GM23338 (cell line): ENCODE results near the gene PLXND1. TPM values are rescaled to one million over a fixed set of nuclear protein-coding genes. Genes with fewer than 3 reads are reported as not detected.

Experiments used
- ATAC-seq: fragments of 200-7000 bp; cut with Tn5 transposase; 3 replicates; pipeline ENCODE4 v1.9.1; 2020
- DNase-seq: peaks from one replicate; pipeline ENCODE4 v3.0.0-alpha.2; 2015; ENCODE audit warnings: low spot score
- H2AFZ ChIP-seq: fragments of 200-600 bp; sonication (generic); 2 replicates; pipeline ENCODE4 v1.8.0; 2016; ENCODE audit warnings: antibody characterized with exemption, mild to moderate bottlenecking, moderate library complexity
- H3F3A ChIP-seq: fragments of 200-600 bp; sonication (generic); replicated peaks from 2 replicates; pipeline ENCODE4 v1.8.0; 2017; ENCODE audit warnings: antibody characterized with exemption, mixed run types, low read depth
- H3K27ac ChIP-seq: fragments of 200-600 bp; sonication (generic); 2 replicates; pipeline ENCODE4 v1.6.1; 2016; ENCODE audit warnings: low read depth
- H3K27me3 ChIP-seq: fragments of 200-600 bp; sonication (generic); 2 replicates; pipeline ENCODE4 v1.8.0; 2016; ENCODE audit warnings: mild to moderate bottlenecking, mixed run types, moderate library complexity; ENCODE audit not compliant: insufficient read depth
- H3K36me3 ChIP-seq: fragments of 200-600 bp; sonication (generic); 2 replicates; pipeline ENCODE4 v1.8.0; 2016; ENCODE audit warnings: mild to moderate bottlenecking; ENCODE audit not compliant: insufficient read depth
- H3K4me1 ChIP-seq: fragments of 200-600 bp; sonication (generic); 2 replicates; pipeline ENCODE4 v1.8.0; 2016; ENCODE audit warnings: mild to moderate bottlenecking, moderate library complexity; ENCODE audit not compliant: insufficient read depth
- H3K4me2 ChIP-seq: fragments of 200-600 bp; sonication (generic); 2 replicates; pipeline ENCODE4 v1.7.1; 2017; ENCODE audit warnings: mixed run types
- H3K4me3 ChIP-seq: fragments of 200-600 bp; sonication (generic); 2 replicates; pipeline ENCODE4 v1.6.1; 2016; ENCODE audit warnings: mixed run types
- H3K79me2 ChIP-seq: fragments of 200-600 bp; sonication (generic); replicated peaks from 2 replicates; pipeline ENCODE4 v1.8.0; 2017; ENCODE audit warnings: mild to moderate bottlenecking; ENCODE audit not compliant: insufficient read depth
- H3K9me2 ChIP-seq: fragments of 200-600 bp; sonication (generic); 2 replicates; pipeline ENCODE4 v1.8.0; 2017; ENCODE audit not compliant: insufficient read depth
- H4K20me1 ChIP-seq: fragments of 200-600 bp; sonication (generic); replicated peaks from 2 replicates; pipeline ENCODE4 v1.8.0; 2017; ENCODE audit warnings: mild to moderate bottlenecking; ENCODE audit not compliant: insufficient read depth
- H3K27ac Mint-ChIP-seq: 2 replicates; pipeline ENCODE4 v1.8.0; 2020; ENCODE audit warnings: inconsistent platforms, mild to moderate bottlenecking, moderate library complexity, mixed read lengths
- H3K27me3 Mint-ChIP-seq: 3 replicates; pipeline ENCODE4 v1.8.0; 2022; ENCODE audit warnings: low read depth, mild to moderate bottlenecking, moderate library complexity, mixed read lengths, inconsistent platforms; ENCODE audit not compliant: insufficient read depth, poor library complexity
- H3K36me3 Mint-ChIP-seq: 3 replicates; pipeline ENCODE4 v1.8.0; 2021; ENCODE audit warnings: low read depth, mild to moderate bottlenecking, inconsistent platforms, moderate library complexity, mixed read lengths
- H3K4me1 Mint-ChIP-seq: 3 replicates; pipeline ENCODE4 v1.8.0; 2020; ENCODE audit warnings: mild to moderate bottlenecking, inconsistent platforms, mixed read lengths
- H3K4me3 Mint-ChIP-seq: 3 replicates; pipeline ENCODE4 v1.8.0; 2021; ENCODE audit warnings: moderate library complexity, mild to moderate bottlenecking, inconsistent platforms, mixed read lengths
- H3K9me3 Mint-ChIP-seq: 3 replicates; pipeline ENCODE4 v1.8.0; 2020; ENCODE audit warnings: moderate library complexity, mild to moderate bottlenecking, inconsistent platforms, mixed read lengths
- CREB1 ChIP-seq: fragments of 250-450 bp; sonication (Bioruptor Pico); IDR thresholded peaks from 2 replicates; pipeline ENCODE4 v1.5.0; 2020; ENCODE audit warnings: low read depth, mild to moderate bottlenecking, moderate library complexity
- EZH2 ChIP-seq: fragments of 200-600 bp; sonication (generic); IDR thresholded peaks from one replicate; pipeline ENCODE4 v1.8.0; 2017; ENCODE audit warnings: antibody characterized with exemption, mild to moderate bottlenecking, low read depth; ENCODE audit not compliant: unreplicated experiment
- polyA plus RNA-seq: library from polyadenylated mRNA; unstranded; fragments of >200 nt; fragmentation: Nextera tagmentation; extraction: Ambion mirVana; gene quantifications from 2 replicates; pipeline ENCODE4 v1.2.1, GENCODE V29; 2016
- total RNA-seq: library from RNA; depleted of rRNA; stranded (reverse); fragments of >200 nt; shearing (Covaris generic); gene quantifications from 2 replicates; pipeline ENCODE4 v1.2.3, GENCODE V29; 2014
- TF ChIP-seq, protein P1 (sequence below): IDR thresholded peaks from one replicate; pipeline ENCODE4 v1.6.1; 2018; ENCODE audit warnings: antibody characterized with exemption; ENCODE audit not compliant: unreplicated experiment
- TF ChIP-seq, protein P2 (sequence below): IDR thresholded peaks from 2 replicates; pipeline ENCODE4 v1.6.1; 2016; ENCODE audit warnings: antibody characterized with exemption

Gene PLXND1
- total and polyA plus RNA-seq, 2 experiments from 2014 or later: 13.3 to 60.4 TPM

DNA sequence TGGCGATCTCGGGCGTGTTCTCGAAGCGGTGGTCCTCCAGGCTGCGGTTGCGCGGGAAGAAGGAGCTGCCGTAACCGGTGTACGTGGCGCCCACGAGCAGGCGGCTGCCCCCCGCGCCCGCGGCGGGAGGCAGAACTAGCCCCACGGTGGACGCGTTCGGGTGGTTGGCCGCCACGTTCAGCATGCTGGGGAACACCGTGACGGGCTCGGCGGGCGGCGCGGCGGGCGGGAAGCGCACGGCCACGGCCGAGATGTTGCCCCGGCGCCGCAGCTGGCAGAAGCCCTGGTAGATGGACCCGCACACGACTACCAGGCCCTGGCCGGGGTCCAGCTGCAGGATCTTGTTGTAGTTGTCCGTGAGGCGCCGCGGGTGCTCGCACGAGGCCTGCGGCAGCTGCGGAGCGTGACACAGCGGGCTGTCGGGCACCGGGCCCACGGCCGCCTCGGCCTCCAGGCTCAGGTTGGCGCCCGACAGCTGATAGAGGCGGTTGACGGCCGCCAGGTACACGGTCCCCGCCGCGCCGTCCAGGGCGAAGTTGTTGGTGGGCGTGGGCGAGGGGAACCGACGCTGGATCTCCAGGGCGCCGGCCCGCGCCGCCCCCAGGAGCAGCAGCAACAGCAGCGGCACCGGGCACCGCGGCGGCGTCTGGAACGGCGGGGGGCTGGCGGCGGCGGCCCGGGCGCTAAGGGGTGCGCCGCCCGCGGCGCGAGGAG is 397 bp downstream of the PLXND1 start:
- Histone ChIP-seq H3K27ac (no peak overlapping the region), H3K27me3 (peaks cover 42% of the 10 kb centered on the region), H3F3A (peaks cover 14% of the 10 kb centered on the region), H3K4me1 (peaks cover 45% of the 10 kb centered on the region), H3K4me3 (peak overlapping the region; percentile 69), H3K4me2 (peak overlapping the region; percentile 86), H2AFZ (peak overlapping the region; percentile 56; the same call in 1 of the 2 replicates), H3K36me3 (no peaks in the 10 kb centered on the region), H4K20me1 (peaks cover 10% of the 10 kb centered on the region), H3K9me2 (no peaks in the 10 kb centered on the region), H3K79me2 (peaks cover 20% of the 10 kb centered on the region)
- DNase-seq (no peak), ATAC-seq (peak; percentile 1; the same call in 2 of the 3 replicates)
- no peaks in the 10 kb centered on the region for H3K9me3 Mint-ChIP-seq
- H3K27ac Mint-ChIP-seq: no peak overlapping the region
- no peaks in the 10 kb centered on the region for H3K36me3 Mint-ChIP-seq
- H3K27me3 Mint-ChIP-seq: peaks cover 40% of the 10 kb centered on the region
- peaks cover 57% of the 10 kb centered on the region for H3K4me1 Mint-ChIP-seq
- H3K4me3 Mint-ChIP-seq: peak overlapping the region; percentile 88
- TF ChIP-seq EZH2 (peak; percentile 41), CREB1 (CRISPR knock-in tag) (no peak)

DNA sequence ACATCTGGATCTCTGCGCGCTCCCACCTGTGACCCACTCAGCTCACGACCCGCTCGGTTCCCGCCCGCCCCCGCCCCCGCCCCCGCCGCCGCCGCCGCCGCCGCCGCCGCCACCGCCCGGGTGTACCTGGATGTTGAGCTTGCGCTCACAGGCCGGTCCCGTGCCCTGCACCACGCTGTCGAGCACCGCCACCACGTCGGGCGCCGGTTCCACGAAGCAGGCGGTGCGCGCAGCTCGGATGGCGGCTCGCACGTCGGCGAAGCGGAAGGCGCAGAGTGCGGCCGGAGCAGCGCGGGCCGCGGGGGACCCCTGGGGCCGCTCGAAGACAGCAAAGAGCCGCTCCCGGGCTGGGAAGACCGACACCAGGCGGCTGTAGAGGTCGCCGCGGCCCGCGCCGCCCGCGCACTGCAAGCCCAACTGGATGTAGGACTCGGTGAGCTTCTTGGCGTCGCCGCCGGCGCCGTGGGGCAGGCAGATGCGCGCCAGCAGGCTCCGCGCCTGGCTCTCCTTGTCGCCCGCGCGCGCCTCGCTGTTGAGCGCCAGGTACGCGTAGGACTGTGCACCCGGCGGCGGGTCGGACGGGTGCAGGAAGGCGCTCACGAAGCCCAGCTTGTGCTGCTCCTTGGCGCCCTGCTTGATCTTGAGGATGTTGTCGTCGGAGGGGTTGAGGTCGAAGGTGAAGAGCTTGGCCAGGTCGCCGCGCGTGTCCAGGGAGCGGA is 1.1 kb downstream of the PLXND1 start:
- peak overlapping the region; percentile 86 for H3K4me2 ChIP-seq
- H3K27me3 ChIP-seq: peaks cover 42% of the 10 kb centered on the region
- H3K79me2 ChIP-seq: peaks cover 27% of the 10 kb centered on the region
- Mint-ChIP-seq H3K4me1 (peaks cover 64% of the 10 kb centered on the region), H3K27ac (no peak overlapping the region), H3K36me3 (no peaks in the 10 kb centered on the region; the same call in 2 of the 3 replicates), H3K4me3 (peak overlapping the region; percentile 88), H3K27me3 (peaks cover 39% of the 10 kb centered on the region), H3K9me3 (no peaks in the 10 kb centered on the region)
- peak; percentile 40 for ATAC-seq
- H3K4me1 ChIP-seq: peaks cover 47% of the 10 kb centered on the region
- no peaks in the 10 kb centered on the region for H3K36me3 ChIP-seq
- peak overlapping the region; percentile 56; the same call in 1 of the 2 replicates for H2AFZ ChIP-seq
- H3K27ac ChIP-seq: no peak overlapping the region
- no peaks in the 10 kb centered on the region for H3K9me2 ChIP-seq
- peaks cover 10% of the 10 kb centered on the region for H4K20me1 ChIP-seq
- H3F3A ChIP-seq: peaks cover 14% of the 10 kb centered on the region
- TF ChIP-seq, protein P1, sequence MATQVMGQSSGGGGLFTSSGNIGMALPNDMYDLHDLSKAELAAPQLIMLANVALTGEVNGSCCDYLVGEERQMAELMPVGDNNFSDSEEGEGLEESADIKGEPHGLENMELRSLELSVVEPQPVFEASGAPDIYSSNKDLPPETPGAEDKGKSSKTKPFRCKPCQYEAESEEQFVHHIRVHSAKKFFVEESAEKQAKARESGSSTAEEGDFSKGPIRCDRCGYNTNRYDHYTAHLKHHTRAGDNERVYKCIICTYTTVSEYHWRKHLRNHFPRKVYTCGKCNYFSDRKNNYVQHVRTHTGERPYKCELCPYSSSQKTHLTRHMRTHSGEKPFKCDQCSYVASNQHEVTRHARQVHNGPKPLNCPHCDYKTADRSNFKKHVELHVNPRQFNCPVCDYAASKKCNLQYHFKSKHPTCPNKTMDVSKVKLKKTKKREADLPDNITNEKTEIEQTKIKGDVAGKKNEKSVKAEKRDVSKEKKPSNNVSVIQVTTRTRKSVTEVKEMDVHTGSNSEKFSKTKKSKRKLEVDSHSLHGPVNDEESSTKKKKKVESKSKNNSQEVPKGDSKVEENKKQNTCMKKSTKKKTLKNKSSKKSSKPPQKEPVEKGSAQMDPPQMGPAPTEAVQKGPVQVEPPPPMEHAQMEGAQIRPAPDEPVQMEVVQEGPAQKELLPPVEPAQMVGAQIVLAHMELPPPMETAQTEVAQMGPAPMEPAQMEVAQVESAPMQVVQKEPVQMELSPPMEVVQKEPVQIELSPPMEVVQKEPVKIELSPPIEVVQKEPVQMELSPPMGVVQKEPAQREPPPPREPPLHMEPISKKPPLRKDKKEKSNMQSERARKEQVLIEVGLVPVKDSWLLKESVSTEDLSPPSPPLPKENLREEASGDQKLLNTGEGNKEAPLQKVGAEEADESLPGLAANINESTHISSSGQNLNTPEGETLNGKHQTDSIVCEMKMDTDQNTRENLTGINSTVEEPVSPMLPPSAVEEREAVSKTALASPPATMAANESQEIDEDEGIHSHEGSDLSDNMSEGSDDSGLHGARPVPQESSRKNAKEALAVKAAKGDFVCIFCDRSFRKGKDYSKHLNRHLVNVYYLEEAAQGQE: no peak
- TF ChIP-seq EZH2: peak; percentile 74
- TF ChIP-seq, protein P2, sequence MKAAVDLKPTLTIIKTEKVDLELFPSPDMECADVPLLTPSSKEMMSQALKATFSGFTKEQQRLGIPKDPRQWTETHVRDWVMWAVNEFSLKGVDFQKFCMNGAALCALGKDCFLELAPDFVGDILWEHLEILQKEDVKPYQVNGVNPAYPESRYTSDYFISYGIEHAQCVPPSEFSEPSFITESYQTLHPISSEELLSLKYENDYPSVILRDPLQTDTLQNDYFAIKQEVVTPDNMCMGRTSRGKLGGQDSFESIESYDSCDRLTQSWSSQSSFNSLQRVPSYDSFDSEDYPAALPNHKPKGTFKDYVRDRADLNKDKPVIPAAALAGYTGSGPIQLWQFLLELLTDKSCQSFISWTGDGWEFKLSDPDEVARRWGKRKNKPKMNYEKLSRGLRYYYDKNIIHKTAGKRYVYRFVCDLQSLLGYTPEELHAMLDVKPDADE: no peak
- DNase-seq: peak; percentile 76
- peak overlapping the region; percentile 69 for H3K4me3 ChIP-seq
